ENCODE measurements around the gene TMTC2.

- TF ChIP-seq CTCF (IDR thresholded peaks at IDR 0.05) (no peak), EZH2 (IDR thresholded peaks at IDR 0.05) (no peak)
Measured at GRCh38 chr12:82789674-82790073, 103.0 kb downstream of the TMTC2 start.
